Gastrocnemius medialis (tissue), 4 donors: ENCODE data around the gene SIGLEC8.

Experiments used
- POLR2A ChIP-seq, 2 donors: fragments of 450-650 bp; IDR thresholded peaks; one replicate each; pipeline ENCODE4 v1.6.1; 2017; ENCODE audit warnings: antibody characterized with exemption in 2 of 2, mild to moderate bottlenecking in 2 of 2, moderate library complexity in 2 of 2
- TF ChIP-seq, protein P1 (sequence below), 5 experiments: fragments of 450-650 bp in 3 of 5; fragments of 200-600 bp in 2 of 5; sonication (generic) in 2 of 5; IDR thresholded peaks in 4 of 5; conservative IDR thresholded peaks in 1 of 5; 1 replicate in 4 of 5; 2 replicates in 1 of 5; pipeline ENCODE4 v1.5.1; 2016 to 2019; ENCODE audit warnings: antibody characterized with exemption in 5 of 5, mild to moderate bottlenecking in 3 of 5, moderate library complexity in 3 of 5

GRCh38 chr19:51480590-51480989 lies 22.3 kb upstream of the SIGLEC8 start:
- TF ChIP-seq, protein P1, sequence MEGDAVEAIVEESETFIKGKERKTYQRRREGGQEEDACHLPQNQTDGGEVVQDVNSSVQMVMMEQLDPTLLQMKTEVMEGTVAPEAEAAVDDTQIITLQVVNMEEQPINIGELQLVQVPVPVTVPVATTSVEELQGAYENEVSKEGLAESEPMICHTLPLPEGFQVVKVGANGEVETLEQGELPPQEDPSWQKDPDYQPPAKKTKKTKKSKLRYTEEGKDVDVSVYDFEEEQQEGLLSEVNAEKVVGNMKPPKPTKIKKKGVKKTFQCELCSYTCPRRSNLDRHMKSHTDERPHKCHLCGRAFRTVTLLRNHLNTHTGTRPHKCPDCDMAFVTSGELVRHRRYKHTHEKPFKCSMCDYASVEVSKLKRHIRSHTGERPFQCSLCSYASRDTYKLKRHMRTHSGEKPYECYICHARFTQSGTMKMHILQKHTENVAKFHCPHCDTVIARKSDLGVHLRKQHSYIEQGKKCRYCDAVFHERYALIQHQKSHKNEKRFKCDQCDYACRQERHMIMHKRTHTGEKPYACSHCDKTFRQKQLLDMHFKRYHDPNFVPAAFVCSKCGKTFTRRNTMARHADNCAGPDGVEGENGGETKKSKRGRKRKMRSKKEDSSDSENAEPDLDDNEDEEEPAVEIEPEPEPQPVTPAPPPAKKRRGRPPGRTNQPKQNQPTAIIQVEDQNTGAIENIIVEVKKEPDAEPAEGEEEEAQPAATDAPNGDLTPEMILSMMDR (IDR thresholded peaks at IDR 0.05 in 4 of 5, conservative IDR thresholded peaks at IDR 0.05 in 1 of 5) = no peak
- TF ChIP-seq POLR2A (IDR thresholded peaks at IDR 0.05) = no peak
